Stimulated activated CD4-positive, alpha-beta T cell treated with anti-CD3 and anti-CD28 coated beads, TNF-alpha, amount 100 ng/mL, for 4 hours (primary cell): ENCODE data around the gene ATXN7L3B.

ENCODE experiments used
- DNase-seq, 3 experiments: peaks; one replicate each; pipeline ENCODE4 v3.0.0-alpha.2; 2020; ENCODE audit warnings: low read depth in 3 of 3

The ATXN7L3B gene

GRCh38 chr12:74551291-74551690, 13.7 kb downstream of the ATXN7L3B start:
- DNase-seq, result no peak

- no peak for DNase-seq
Measured at GRCh38 chr12:74552201-74552600, 14.6 kb downstream of the ATXN7L3B start.

GRCh38 chr12:74559728-74560127, 22.1 kb downstream of the ATXN7L3B start:
- no peak for DNase-seq

GRCh38 chr12:74563927-74564326, 26.3 kb downstream of the ATXN7L3B start:
- no peak for DNase-seq

- no peak for DNase-seq
Measured at GRCh38 chr12:74578486-74578885, 40.9 kb downstream of the ATXN7L3B start.

GRCh38 chr12:74579446-74579845, 41.8 kb downstream of the ATXN7L3B start:
- DNase-seq, result no peak

GRCh38 chr12:74579981-74580380, 42.3 kb downstream of the ATXN7L3B start:
- no peak for DNase-seq

GRCh38 chr12:74581439-74581838, 43.8 kb downstream of the ATXN7L3B start:
- DNase-seq, result no peak

GRCh38 chr12:74584483-74585062, 46.9 kb downstream of the ATXN7L3B start:
- no peak for DNase-seq

GRCh38 chr12:74586251-74586650, 48.6 kb downstream of the ATXN7L3B start:
- DNase-seq, result no peak
